Chondrocyte (in vitro differentiated cells): ENCODE data around the gene WWOX. TPM values are rescaled to one million over a fixed set of nuclear protein-coding genes. Genes with fewer than 3 reads are reported as not detected.

Source experiments
- DNase-seq: peaks from one replicate; pipeline ENCODE4 v3.0.0; 2021; ENCODE audit warnings: mixed read lengths, low spot score
- H3K27ac Mint-ChIP-seq: one replicate; pipeline ENCODE4 v1.8.0; 2021; ENCODE audit warnings: mild to moderate bottlenecking, moderate library complexity, mixed read lengths; ENCODE audit not compliant: unreplicated experiment
- H3K27me3 Mint-ChIP-seq: 2 replicates; pipeline ENCODE4 v1.8.0; 2021; ENCODE audit warnings: low read depth, mixed read lengths
- H3K36me3 Mint-ChIP-seq: 2 replicates; pipeline ENCODE4 v1.8.0; 2021; ENCODE audit warnings: low read depth, mixed read lengths
- H3K4me1 Mint-ChIP-seq: 2 replicates; pipeline ENCODE4 v1.8.0; 2021; ENCODE audit warnings: low read depth, mild to moderate bottlenecking, mixed read lengths
- H3K4me3 Mint-ChIP-seq: one replicate; pipeline ENCODE4 v1.8.0; 2021; ENCODE audit warnings: mild to moderate bottlenecking, moderate library complexity, mixed read lengths; ENCODE audit not compliant: unreplicated experiment
- H3K9me3 Mint-ChIP-seq: 2 replicates; pipeline ENCODE4 v1.8.0; 2021; ENCODE audit warnings: low read depth, mixed read lengths
- CTCF ChIP-seq: fragments of 200-600 bp; sonication (generic); IDR thresholded peaks from 2 replicates; pipeline ENCODE4 v1.5.0; 2021; ENCODE audit warnings: antibody characterized with exemption, mild to moderate bottlenecking, moderate library complexity
- total RNA-seq: library from RNA; stranded (reverse); gene quantifications from 3 replicates; pipeline ENCODE4 v1.2.1, GENCODE V29; 2021

Gene WWOX
- total RNA-seq, 1 donor from 2014 or later: 12.1 TPM

- no peak for DNase-seq
- H3K27ac Mint-ChIP-seq: no peak overlapping the region
- H3K4me3 Mint-ChIP-seq: no peak overlapping the region
- no peaks in the 10 kb centered on the region for H3K9me3 Mint-ChIP-seq
- TF ChIP-seq CTCF: no peak
- no peaks in the 10 kb centered on the region for H3K27me3 Mint-ChIP-seq
- no peaks in the 10 kb centered on the region for H3K36me3 Mint-ChIP-seq
- no peaks in the 10 kb centered on the region for H3K4me1 Mint-ChIP-seq
Observed at GRCh38 chr16:78425891-78426510, 326.5 kb downstream of the WWOX start.

GRCh38 chr16:78428193-78428592 lies 328.7 kb downstream of the WWOX start:
- no peak overlapping the region for H3K27ac Mint-ChIP-seq
- no peaks in the 10 kb centered on the region for H3K36me3 Mint-ChIP-seq

GRCh38 chr16:78430281-78430680 lies 330.8 kb downstream of the WWOX start:
- Mint-ChIP-seq H3K27me3 (no peaks in the 10 kb centered on the region), H3K9me3 (no peaks in the 10 kb centered on the region), H3K27ac (no peak overlapping the region), H3K4me3 (no peak overlapping the region), H3K4me1 (no peaks in the 10 kb centered on the region), H3K36me3 (peaks cover 2% of the 10 kb centered on the region)
- DNase-seq: no peak
- TF ChIP-seq CTCF: no peak

More at GRCh38 chr16:78428193-78428592, 328.7 kb downstream of the WWOX start:
- TF ChIP-seq CTCF: no peak
- Mint-ChIP-seq H3K27me3 (no peaks in the 10 kb centered on the region), H3K4me1 (no peaks in the 10 kb centered on the region), H3K9me3 (no peaks in the 10 kb centered on the region), H3K4me3 (no peak overlapping the region)
- DNase-seq: no peak

GRCh38 chr16:78431004-78431670 lies 331.7 kb downstream of the WWOX start:
- no peaks in the 10 kb centered on the region for H3K9me3 Mint-ChIP-seq
- no peak overlapping the region for H3K27ac Mint-ChIP-seq
- no peaks in the 10 kb centered on the region for H3K4me1 Mint-ChIP-seq
- peaks cover 2% of the 10 kb centered on the region for H3K36me3 Mint-ChIP-seq
- no peak for DNase-seq
- no peak overlapping the region for H3K4me3 Mint-ChIP-seq
- H3K27me3 Mint-ChIP-seq: no peaks in the 10 kb centered on the region
- TF ChIP-seq CTCF: no peak

GRCh38 chr16:78431701-78432100 lies 332.2 kb downstream of the WWOX start:
- H3K27ac Mint-ChIP-seq: no peak overlapping the region
- no peak overlapping the region for H3K4me3 Mint-ChIP-seq
- H3K4me1 Mint-ChIP-seq: no peaks in the 10 kb centered on the region
- H3K27me3 Mint-ChIP-seq: no peaks in the 10 kb centered on the region
- no peak for TF ChIP-seq CTCF
- DNase-seq: no peak
- no peaks in the 10 kb centered on the region for H3K9me3 Mint-ChIP-seq
- peaks cover 2% of the 10 kb centered on the region for H3K36me3 Mint-ChIP-seq
